Effector CD8-positive, alpha-beta T cell (primary cell): Measurements from ENCODE around the gene FAM3C.
"Not testable (repeated sequence)": the region's sequence is repeated elsewhere in the genome, so short reads cannot be mapped to it uniquely, and the experiment has no call there.

Experiments
- DNase-seq: peaks from one replicate; lab custom pipeline; 2025; lab: John Stamatoyannopoulos, UW

Gene FAM3C

DNA sequence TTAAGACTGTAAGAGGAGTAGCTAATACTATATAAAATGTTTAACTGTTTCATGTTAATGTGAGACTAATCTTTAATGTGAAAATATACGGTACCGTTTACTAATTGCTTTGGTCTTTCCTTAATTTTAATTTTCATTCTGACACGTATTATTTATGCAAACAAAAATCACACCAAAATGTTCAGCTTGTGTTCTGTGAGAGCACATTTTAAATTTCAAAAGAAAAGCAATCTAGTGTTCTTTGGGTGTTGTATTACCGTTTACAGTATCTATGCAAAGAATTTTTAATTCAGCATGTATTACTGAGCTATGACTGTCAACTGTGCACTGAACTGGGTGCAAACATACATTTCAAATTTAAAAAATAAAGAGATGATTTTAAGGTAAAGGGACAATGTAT, 65.1 kb downstream of the FAM3C start:
- no peak for DNase-seq

DNA sequence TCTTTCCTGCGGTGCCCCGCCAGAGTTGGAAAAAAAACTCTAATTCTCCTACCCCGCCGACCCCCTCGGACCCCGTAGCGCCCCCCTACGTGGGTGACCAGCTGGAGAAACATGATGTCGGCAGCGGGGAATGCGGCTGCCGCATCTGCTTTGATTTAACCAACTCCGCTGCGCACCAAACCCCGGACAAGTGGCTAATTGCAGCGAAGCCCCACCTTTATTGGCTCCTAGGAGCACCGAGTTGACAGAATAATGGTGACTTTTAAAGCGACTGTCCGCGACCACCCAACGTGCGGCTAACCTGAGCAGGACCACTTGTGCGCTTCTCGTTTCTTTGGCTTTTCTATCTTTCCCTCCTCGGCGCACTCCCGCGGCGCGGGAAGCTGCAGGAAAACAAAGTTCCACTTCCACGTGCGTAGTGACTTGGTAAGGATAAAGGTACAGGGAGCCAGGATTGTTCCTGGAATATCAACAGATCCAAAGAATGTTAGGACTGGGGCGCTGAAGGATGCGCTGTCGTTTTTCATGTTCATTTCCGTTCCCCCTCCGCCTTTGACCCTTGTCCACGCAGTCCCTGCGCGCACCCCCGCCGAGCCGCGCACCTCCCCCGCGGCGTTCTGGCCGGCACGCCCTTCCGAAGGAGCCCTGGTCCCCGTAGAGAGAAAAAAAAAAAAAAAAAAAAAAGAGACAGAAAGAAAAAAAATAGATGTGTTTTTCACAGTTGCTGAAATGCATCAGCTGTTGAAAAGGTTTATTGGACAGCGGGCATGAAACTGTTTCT, 65.9 kb downstream of the FAM3C start:
- no peak for DNase-seq

GRCh38 chr7:121329191-121330052, 66.7 kb downstream of the FAM3C start:
- no peak for DNase-seq

DNA sequence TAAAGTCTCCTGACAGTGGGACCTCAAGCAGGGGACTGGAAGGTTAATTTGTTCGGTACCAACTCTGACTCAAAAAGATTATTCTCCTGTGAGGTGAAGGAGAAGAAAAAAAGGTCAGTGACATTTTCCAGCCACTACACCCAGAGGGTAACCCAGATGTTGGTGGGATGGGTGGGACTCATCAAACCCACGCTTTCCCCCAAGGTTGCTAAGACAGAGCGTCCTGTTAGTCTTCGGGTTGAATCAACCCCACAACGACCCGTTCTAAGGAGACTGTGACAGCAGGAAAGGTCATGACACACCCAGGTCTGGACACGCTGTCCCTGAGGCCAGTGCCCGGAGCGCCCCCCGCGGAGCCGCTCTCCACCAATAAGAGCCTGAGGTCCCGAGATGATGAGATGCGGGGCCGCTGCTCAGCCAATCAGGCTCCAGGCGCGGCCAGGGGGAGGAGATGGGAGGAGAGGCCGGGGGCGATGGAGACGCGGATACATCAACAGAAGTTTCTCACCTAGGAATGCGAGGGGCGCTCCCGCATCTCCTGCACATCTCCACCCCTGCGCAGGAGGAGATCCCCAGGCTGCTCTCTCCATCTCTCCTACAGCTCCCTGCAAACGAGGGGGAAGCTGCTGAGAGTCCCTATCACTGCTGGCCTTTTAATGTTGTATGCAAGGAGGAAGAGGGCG, 67.5 kb downstream of the FAM3C start, which contains the start of gene WNT16:
Gene WNT16 (plus strand): TSS at position 493 of the 683 bp plus-strand sequence. CDS start 293 bp downstream, outside the sequence.
- no peak for DNase-seq

DNA sequence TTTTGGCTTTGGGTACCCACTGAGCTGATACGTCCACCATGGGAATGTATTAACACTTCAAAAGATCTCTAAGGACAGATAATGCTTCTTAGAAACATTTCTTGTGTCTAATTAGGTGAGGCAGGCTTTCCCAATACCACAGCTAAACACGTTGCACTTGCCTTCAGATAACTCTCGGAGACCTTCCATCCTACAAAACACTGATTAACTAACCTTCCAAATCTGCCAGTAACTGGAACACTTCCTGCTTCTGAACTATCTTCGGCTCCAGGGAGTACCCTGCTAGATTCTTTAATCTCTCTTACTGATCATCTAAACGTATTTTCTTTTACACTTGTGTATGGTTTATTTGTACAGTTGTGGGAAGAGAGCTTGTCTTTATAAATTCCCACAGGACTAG, 68.4 kb downstream of the FAM3C start:
- no peak for DNase-seq

GRCh38 chr7:121323515-121324302, 72.4 kb downstream of the FAM3C start:
- DNase-seq = no peak

DNA sequence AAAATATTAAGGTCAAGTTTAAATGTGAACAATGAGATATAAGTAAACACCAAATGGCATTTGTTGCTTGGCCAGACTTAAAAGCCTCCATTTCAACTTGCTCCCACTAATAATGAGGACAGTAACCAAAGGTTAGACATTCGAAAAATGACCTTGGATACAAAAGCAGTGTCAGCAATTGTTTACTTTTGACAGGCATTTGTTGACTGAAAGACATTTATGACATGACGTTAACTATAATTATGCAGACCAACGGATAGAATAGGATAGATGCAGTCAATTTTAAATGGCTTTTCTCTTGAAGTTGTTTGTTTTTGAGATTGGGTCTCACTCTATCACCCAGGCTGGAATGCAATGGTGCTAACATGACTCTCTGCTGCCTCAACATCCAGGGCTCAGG, 73.6 kb downstream of the FAM3C start:
- DNase-seq = no peak

DNA sequence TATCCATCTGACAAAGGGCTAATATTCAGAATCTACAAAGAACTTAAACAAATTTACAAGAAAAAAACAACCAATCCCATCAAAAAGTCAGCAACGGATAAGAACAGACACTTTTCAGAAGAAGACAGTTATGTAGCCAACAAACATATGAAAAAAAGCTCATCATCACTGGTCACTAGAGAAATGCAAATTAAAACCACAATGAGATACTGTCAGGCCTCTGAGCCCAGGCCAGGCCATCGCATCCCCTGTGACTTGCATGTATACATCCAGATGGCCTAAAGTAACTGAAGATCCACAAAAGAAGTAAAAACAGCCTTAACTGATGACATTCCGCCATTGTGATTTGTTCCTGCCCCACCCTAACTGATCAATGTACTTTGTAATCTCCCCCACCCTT, 80.9 kb downstream of the FAM3C start:
- not testable (repeated sequence) for DNase-seq

GRCh38 chr7:121313793-121314676, 82.1 kb downstream of the FAM3C start:
- no peak for DNase-seq

DNA sequence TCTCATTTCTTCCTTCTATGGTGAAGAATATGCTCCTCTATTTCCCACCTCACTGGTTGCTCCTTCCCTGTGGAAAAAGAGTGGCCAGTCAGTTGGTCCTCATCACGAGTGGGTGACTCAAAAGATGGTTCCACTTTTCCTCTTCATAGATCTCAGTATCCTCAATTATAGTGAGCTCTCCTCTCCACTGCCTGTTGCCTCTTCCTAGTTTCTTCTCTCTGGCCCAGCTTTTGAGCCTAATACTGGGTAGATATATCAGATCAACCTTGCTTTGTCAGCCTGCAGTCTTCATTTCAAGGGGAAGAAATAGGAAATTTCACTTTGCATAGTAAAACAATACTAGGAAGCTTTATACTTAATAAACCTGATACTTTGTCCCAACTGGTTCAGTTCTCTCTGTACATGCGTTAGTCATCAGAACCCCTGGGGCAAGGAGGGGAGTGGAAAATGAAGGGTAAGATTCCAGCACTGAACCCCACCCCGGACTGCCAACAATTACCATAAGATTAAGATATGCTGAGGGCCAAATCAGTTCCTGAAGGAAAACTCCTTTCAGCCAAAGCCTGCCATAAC, 82.8 kb downstream of the FAM3C start:
- no peak for DNase-seq

DNA sequence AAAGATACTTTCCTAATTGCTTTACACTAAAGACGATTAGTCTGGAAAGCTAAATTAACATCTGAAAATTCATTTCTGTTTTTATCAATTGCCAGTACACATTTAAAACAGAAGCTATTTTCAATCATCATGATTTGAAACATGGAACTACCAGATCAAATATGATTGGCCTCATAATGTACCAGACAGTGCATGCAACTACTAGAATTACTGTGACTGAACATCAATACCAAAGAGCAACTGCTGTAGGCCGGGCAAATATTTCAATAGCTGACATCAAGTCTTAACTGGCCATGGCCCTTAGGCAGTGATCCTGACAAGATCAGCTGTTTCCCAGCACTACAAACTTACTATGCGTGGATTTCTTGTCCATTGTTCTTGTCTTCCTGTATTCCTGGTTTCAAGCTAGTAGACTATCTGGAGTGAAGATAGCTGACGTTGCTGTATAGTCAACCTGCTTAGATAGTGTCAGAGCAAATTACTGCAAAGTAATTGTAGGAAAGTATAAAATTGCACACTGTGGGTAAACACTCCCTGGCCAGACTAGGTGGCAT, 89.0 kb downstream of the FAM3C start:
- DNase-seq = no peak

- no peak for DNase-seq
Observed at GRCh38 chr7:121306565-121306964, 89.5 kb downstream of the FAM3C start.

GRCh38 chr7:121305109-121305508, 91.0 kb downstream of the FAM3C start:
- no peak for DNase-seq

- DNase-seq = no peak
Observed at GRCh38 chr7:121304102-121304658, 91.9 kb downstream of the FAM3C start.

- DNase-seq = no peak
Observed at GRCh38 chr7:121303422-121304101, 92.5 kb downstream of the FAM3C start.

DNA sequence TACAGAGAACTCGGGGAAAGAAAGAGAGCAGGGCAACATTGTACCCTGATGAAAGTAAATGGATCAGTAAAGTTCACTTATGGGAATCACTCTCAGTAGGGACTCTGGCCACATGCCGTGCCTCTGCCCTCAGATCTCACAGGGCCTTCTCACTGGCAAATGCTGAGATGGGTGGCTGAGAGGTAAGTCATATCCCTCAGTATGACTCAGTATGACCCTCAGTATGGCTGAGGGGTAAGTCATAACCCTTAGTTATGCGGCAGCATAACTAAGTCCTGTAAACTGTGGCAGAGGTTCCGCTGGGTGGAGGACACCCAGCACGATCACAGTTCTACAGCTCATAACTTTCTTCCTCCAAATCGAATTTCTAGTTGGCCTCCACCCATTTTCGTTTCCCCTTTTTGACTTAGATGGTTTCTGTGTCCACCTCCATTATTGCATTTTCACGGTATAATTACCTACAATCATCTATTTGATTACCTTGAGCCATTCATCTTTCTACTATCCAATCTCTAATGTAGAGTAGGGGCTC, 93.8 kb downstream of the FAM3C start:
- no peak for DNase-seq

DNA sequence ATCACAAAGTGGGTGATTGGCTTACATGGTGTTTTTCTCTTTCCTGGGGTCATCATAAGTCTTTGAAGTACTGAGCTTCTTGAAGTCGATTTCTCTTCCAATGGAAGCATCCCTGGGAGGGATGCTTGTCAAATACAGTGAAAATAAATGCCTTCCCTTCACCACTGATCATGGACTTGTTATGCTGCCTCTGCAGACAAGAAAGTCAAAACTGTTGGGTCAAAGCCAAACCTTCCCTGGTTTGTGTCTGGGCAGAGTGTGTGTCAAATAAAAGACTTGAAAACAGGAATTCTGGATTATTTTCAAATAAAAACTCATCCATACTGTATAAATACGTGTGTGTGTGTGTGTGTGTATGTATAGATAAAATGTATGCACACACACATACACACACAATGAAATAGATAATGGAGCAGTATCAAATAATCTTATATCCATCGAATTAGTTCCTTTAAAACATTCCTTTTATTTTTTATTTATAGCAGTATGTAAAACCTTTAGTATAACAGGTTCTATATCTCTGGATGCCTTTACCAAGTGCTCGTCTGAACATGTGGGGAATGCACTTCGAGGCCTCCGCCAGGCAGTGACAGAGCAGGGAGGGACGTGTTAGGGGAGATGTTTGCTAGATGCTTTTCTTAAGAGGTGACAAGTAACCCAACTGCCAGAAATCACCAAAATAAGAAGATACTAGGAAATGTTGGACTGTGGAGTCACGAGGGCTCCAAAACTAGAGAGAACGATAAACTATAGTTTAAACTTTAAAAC, 94.5 kb downstream of the FAM3C start:
- no peak for DNase-seq
